BE2C (cell line): ENCODE results near the gene SLC39A7.

Source experiments
- DNase-seq: peaks from one replicate; pipeline ENCODE4 v3.0.0-alpha.2; 2020
- H3K27me3 ChIP-seq: fragments of 250-450 bp; sonication (Bioruptor Pico); 2 replicates; pipeline ENCODE4 v1.5.1; 2020; ENCODE audit warnings: mild to moderate bottlenecking
- H3K36me3 ChIP-seq: fragments of 250-450 bp; sonication (Bioruptor Pico); 2 replicates; pipeline ENCODE4 v1.5.1; 2020; ENCODE audit warnings: mild to moderate bottlenecking
- H3K4me1 ChIP-seq: fragments of 250-450 bp; sonication (Bioruptor Pico); 2 replicates; pipeline ENCODE4 v1.5.1; 2020
- H3K4me3 ChIP-seq: 2 replicates; pipeline ENCODE4 v1.5.1; 2011; ENCODE audit warnings: low read depth, low read length
- H3K9me3 ChIP-seq: fragments of 250-450 bp; sonication (Bioruptor Pico); 2 replicates; pipeline ENCODE4 v1.5.1; 2020
- TF ChIP-seq, protein P1 (sequence below): IDR thresholded peaks from 2 replicates; pipeline ENCODE4 v1.5.1; 2012; ENCODE audit warnings: mild to moderate bottlenecking, low read depth, low read length

The SLC39A7 gene

DNA sequence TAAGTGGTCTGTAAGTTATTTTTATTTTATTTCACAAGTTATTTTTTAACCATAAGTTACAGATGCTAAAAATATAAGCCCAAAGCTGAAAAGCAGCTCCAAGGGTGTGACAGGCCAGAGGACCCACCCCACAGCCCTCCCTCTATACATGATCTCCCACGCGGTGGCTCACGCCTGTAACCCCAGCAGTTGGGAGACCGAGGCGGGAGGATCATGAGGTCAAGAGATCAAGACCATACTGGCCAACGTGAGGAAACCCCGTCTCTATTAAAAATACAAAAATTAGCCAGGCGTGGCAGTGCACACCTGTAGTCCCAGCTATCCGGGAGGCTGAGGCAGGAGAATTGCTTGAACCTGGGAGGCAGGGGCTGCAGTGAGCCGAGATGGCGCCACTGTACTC is 40.6 kb upstream of the SLC39A7 start:
- H3K36me3 ChIP-seq = no peaks in the 10 kb centered on the region
- DNase-seq = no peak
- no peaks in the 10 kb centered on the region for H3K9me3 ChIP-seq
- H3K4me1 ChIP-seq = no peaks in the 10 kb centered on the region
- no peaks in the 10 kb centered on the region for H3K27me3 ChIP-seq
- TF ChIP-seq, protein P1, sequence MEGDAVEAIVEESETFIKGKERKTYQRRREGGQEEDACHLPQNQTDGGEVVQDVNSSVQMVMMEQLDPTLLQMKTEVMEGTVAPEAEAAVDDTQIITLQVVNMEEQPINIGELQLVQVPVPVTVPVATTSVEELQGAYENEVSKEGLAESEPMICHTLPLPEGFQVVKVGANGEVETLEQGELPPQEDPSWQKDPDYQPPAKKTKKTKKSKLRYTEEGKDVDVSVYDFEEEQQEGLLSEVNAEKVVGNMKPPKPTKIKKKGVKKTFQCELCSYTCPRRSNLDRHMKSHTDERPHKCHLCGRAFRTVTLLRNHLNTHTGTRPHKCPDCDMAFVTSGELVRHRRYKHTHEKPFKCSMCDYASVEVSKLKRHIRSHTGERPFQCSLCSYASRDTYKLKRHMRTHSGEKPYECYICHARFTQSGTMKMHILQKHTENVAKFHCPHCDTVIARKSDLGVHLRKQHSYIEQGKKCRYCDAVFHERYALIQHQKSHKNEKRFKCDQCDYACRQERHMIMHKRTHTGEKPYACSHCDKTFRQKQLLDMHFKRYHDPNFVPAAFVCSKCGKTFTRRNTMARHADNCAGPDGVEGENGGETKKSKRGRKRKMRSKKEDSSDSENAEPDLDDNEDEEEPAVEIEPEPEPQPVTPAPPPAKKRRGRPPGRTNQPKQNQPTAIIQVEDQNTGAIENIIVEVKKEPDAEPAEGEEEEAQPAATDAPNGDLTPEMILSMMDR = no peak
- H3K4me3 ChIP-seq = no peak overlapping the region

DNA sequence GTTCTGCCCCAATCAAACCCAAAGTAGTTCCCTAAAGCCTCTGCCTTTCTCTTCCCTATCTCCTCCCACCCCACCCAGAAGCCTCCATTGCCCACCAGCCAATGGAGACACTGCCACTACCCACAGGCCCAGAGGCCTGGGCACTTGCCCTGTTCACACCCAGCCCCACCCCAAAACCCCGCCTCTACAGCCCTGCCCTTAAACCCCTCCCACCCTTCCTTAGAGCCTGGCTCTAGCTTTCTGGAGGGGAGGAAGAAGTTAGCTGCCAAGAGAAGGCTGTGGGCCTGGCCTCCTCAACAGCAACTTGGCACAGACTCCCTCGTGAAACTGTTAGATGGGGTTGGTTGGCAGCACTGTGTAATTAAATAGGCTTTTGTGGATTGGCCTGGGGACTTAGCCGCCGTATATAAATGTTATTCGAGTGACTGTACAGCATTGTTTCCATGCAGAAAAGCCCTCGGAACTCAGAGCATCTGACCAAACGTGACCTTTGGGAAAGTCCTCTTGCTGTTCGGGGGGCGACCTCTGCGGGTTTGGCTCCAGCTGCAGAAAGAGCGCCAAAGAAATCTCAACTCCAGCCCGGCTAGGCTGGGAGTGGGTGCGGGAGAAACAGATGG is 39.8 kb upstream of the SLC39A7 start:
- Histone ChIP-seq H3K4me1 (no peaks in the 10 kb centered on the region), H3K27me3 (no peaks in the 10 kb centered on the region), H3K4me3 (no peak overlapping the region), H3K9me3 (no peaks in the 10 kb centered on the region), H3K36me3 (no peaks in the 10 kb centered on the region)
- no peak for DNase-seq
- TF ChIP-seq, protein P1 = no peak

DNA sequence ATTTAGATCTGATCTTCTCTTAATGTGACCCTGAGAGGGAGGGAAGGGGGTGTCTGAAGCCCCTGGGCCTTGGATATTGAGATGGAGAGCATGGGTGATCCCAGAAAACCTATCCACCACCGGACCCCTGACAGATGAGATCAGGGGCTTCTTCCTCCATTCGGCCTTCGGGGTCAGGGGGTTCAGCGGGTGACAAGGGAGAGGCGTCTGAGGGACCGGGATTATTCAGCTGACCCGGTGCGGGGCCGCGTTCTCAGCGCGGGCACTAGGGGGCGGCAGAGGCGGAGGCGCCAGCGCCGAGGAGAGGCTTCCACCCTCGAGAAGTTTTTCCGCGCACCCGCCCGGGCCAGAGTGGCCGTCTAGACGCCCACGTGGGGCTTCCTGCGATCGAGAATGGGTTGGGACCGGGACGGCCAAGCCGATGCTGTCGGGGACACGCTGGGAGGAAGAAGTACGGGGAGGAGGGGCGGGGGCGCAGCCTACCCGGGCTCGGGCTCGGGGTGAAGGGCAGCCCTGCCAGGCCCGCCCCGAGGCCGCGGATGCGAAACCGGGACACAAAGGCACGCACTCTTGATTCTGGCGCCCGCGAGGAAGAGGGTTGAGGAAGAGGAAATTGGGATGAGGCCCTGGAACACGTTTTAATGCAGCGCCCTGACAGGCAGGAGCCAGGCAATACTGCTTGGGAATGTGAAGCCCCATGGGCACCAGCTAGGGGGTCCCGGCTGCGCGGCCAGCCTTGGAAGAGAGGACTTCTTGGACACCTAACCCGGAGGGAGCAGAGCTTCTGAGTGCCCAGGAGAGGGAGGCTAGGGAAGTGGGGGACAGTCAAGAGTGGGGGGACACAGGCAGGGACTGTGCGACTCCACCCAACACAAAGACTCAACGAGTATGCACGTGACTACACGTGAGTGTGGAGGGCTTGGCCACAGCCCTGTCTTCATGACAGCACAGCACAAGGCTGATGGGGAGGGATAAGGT is 39.0 kb upstream of the SLC39A7 start:
- TF ChIP-seq, protein P1 = peak; percentile 86
- Histone ChIP-seq H3K27me3 (no peaks in the 10 kb centered on the region), H3K4me3 (peak overlapping the region; percentile 55), H3K4me1 (no peaks in the 10 kb centered on the region), H3K9me3 (no peaks in the 10 kb centered on the region), H3K36me3 (no peaks in the 10 kb centered on the region)
- DNase-seq = peak; percentile 83

DNA sequence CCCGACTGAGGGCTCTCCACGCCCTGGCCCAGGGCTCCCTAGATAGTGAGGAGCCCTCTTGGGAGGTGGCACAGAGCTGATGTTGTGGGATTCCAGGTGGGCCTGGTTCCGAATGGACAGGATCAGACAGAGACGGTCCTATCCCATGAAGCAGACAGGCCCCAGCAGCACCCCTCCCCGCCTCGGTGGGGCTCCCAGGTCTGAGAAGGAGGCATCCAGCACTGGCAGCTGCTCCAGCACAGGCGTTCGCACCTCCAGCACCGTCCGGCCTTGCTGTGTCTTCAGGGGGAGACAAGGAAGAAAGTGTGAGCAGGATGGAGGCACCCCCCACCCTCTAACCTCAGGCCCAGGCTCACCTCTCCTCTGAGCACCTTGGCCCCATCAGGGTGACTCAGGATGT is 37.1 kb upstream of the SLC39A7 start:
- Histone ChIP-seq H3K36me3 (no peaks in the 10 kb centered on the region), H3K4me3 (no peak overlapping the region), H3K9me3 (no peaks in the 10 kb centered on the region), H3K27me3 (no peaks in the 10 kb centered on the region), H3K4me1 (no peaks in the 10 kb centered on the region)
- no peak for DNase-seq
- TF ChIP-seq, protein P1 = no peak

DNA sequence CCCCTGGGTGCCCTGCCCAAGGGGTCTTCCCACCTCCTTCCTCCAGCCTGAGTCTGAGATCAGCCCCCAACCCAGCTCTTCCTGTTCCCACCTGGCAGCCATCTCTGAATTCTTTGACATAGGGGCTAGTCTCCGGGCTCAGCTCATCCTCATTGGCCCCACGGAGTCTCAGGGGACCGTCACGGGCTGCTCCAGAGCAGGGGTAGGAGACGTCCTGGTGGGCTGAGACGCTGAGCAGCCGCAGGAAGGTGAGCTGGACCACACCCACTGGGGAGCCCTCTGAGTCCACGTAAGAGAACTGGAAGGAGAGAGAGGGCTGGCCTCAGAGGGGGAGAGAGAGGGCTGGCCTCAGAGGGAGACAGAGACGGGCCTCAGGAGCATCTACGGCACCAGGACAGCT is 36.5 kb upstream of the SLC39A7 start:
- no peaks in the 10 kb centered on the region for H3K9me3 ChIP-seq
- H3K27me3 ChIP-seq = no peaks in the 10 kb centered on the region
- TF ChIP-seq, protein P1 = no peak
- no peak overlapping the region for H3K4me3 ChIP-seq
- no peaks in the 10 kb centered on the region for H3K4me1 ChIP-seq
- no peak for DNase-seq
- H3K36me3 ChIP-seq = no peaks in the 10 kb centered on the region
